MM.1S (cell line): ENCODE measurements around the gene ASPSCR1.

ENCODE experiments used
- DNase-seq: peaks from one replicate; pipeline ENCODE4 v3.0.0-alpha.2; 2015
- H2AFZ ChIP-seq: fragments of 300-600 bp; sonication (generic); 2 replicates; pipeline ENCODE4 v1.6.0; 2016; ENCODE audit warnings: antibody characterized with exemption, low read length
- H3F3A ChIP-seq: fragments of 300-600 bp; sonication (generic); 2 replicates; pipeline ENCODE4 v1.6.1; 2016; ENCODE audit warnings: mild to moderate bottlenecking, antibody characterized with exemption, low read length, moderate library complexity, mixed read lengths; ENCODE audit not compliant: insufficient read depth
- H3K27ac ChIP-seq: fragments of 300-600 bp; sonication (generic); 2 replicates; pipeline ENCODE4 v1.5.1; 2016; ENCODE audit warnings: mild to moderate bottlenecking, low read length
- H3K27me3 ChIP-seq: fragments of 300-600 bp; sonication (generic); replicated peaks from 2 replicates; pipeline ENCODE4 v1.6.0; 2016; ENCODE audit warnings: low read length; ENCODE audit not compliant: insufficient read depth
- H3K36me3 ChIP-seq: fragments of 300-600 bp; sonication (generic); replicated peaks from 2 replicates; pipeline ENCODE4 v1.6.1; 2016; ENCODE audit warnings: mild to moderate bottlenecking, low read length, mixed read lengths; ENCODE audit not compliant: insufficient read depth
- H3K4me1 ChIP-seq: fragments of 300-600 bp; sonication (generic); 2 replicates; pipeline ENCODE4 v1.6.1; 2016; ENCODE audit warnings: low read length, mixed read lengths
- H3K4me2 ChIP-seq: fragments of 300-600 bp; sonication (generic); 2 replicates; pipeline ENCODE4 v1.6.0; 2016; ENCODE audit warnings: low read depth, low read length
- H3K4me3 ChIP-seq: fragments of 300-600 bp; sonication (generic); 2 replicates; pipeline ENCODE4 v1.5.1; 2016; ENCODE audit warnings: low read length, mixed read lengths
- H3K79me2 ChIP-seq: fragments of 300-600 bp; sonication (generic); 2 replicates; pipeline ENCODE4 v1.6.1; 2016; ENCODE audit warnings: mixed run types, low read length, mixed read lengths
- H3K9ac ChIP-seq: fragments of 300-600 bp; sonication (generic); 2 replicates; pipeline ENCODE4 v1.6.1; 2016; ENCODE audit warnings: low read length, mixed read lengths
- H3K9me2 ChIP-seq: fragments of 300-600 bp; sonication (generic); replicated peaks from 2 replicates; pipeline ENCODE4 v1.6.1; 2016; ENCODE audit warnings: mild to moderate bottlenecking, low read length, mixed read lengths; ENCODE audit not compliant: insufficient read depth
- H3K9me3 ChIP-seq: fragments of 300-600 bp; sonication (generic); replicated peaks from 2 replicates; pipeline ENCODE4 v1.6.1; 2016; ENCODE audit warnings: mild to moderate bottlenecking, low read length, mixed read lengths; ENCODE audit not compliant: insufficient read depth
- H4K20me1 ChIP-seq: fragments of 300-600 bp; sonication (generic); 2 replicates; pipeline ENCODE4 v1.6.1; 2016; ENCODE audit warnings: mild to moderate bottlenecking, low read length, moderate library complexity, mixed read lengths; ENCODE audit not compliant: insufficient read depth
- CTCF ChIP-seq: fragments of 300-600 bp; sonication (generic); IDR thresholded peaks from 2 replicates; pipeline ENCODE4 v1.5.1; 2016; ENCODE audit warnings: antibody characterized with exemption, low read length, mixed read lengths
- EZH2 ChIP-seq: fragments of 300-600 bp; sonication (generic); optimal IDR thresholded peaks from 2 replicates; pipeline ENCODE3; 2017; ENCODE audit warnings: low read depth, mild to moderate bottlenecking, antibody characterized with exemption, low read length, mixed read lengths
- EZH2phosphoT487 ChIP-seq: fragments of 300-600 bp; sonication (generic); IDR thresholded peaks from 2 replicates; pipeline ENCODE4 v1.6.1; 2018; ENCODE audit warnings: antibody characterized with exemption, low read length

The ASPSCR1 gene

GRCh38 chr17:81968396-81968745, 9.1 kb upstream of the ASPSCR1 start:
- no peak overlapping the region for H3K4me3 ChIP-seq
- H3K27ac ChIP-seq, result no peak overlapping the region
- H4K20me1 ChIP-seq, result no peaks in the 10 kb centered on the region
- TF ChIP-seq CTCF (no peak), EZH2phosphoT487 (no peak), EZH2 (no peak)
- no peaks in the 10 kb centered on the region for H3F3A ChIP-seq
- H3K27me3 ChIP-seq, result peaks cover 38% of the 10 kb centered on the region
- no peaks in the 10 kb centered on the region for H3K9me2 ChIP-seq
- H3K9me3 ChIP-seq, result no peaks in the 10 kb centered on the region
- H3K9ac ChIP-seq, result no peak overlapping the region
- no peaks in the 10 kb centered on the region for H3K36me3 ChIP-seq
- peak overlapping the region; percentile 60; the same call in 1 of the 2 replicates for H3K4me2 ChIP-seq
- no peaks in the 10 kb centered on the region for H3K4me1 ChIP-seq
- no peaks in the 10 kb centered on the region for H3K79me2 ChIP-seq
- H2AFZ ChIP-seq, result no peak overlapping the region
- DNase-seq, result no peak

GRCh38 chr17:81968850-81969812, 8.3 kb upstream of the ASPSCR1 start:
- H3K9me3 ChIP-seq, result no peaks in the 10 kb centered on the region
- no peak overlapping the region for H3K4me2 ChIP-seq
- no peak for TF ChIP-seq CTCF
- TF ChIP-seq EZH2, result no peak
- no peak for TF ChIP-seq EZH2phosphoT487
- no peaks in the 10 kb centered on the region for H3K36me3 ChIP-seq
- no peak overlapping the region for H3K4me3 ChIP-seq
- H2AFZ ChIP-seq, result no peak overlapping the region
- H3K27me3 ChIP-seq, result peaks cover 30% of the 10 kb centered on the region
- no peak overlapping the region for H3K9ac ChIP-seq
- H3K27ac ChIP-seq, result no peak overlapping the region
- H3K9me2 ChIP-seq, result no peaks in the 10 kb centered on the region
- no peaks in the 10 kb centered on the region for H4K20me1 ChIP-seq
- no peak for DNase-seq
- no peaks in the 10 kb centered on the region for H3K79me2 ChIP-seq
- H3K4me1 ChIP-seq, result no peaks in the 10 kb centered on the region
- no peaks in the 10 kb centered on the region for H3F3A ChIP-seq

- Histone ChIP-seq H3K79me2 (no peaks in the 10 kb centered on the region; the same call in 1 of the 2 replicates), H3K27ac (no peak overlapping the region), H3K36me3 (no peaks in the 10 kb centered on the region), H3K27me3 (peaks cover 12% of the 10 kb centered on the region), H3K9ac (no peak overlapping the region), H4K20me1 (no peaks in the 10 kb centered on the region), H3K9me3 (no peaks in the 10 kb centered on the region), H2AFZ (no peak overlapping the region), H3K9me2 (no peaks in the 10 kb centered on the region), H3K4me3 (no peak overlapping the region), H3K4me1 (peaks cover 5% of the 10 kb centered on the region), H3F3A (no peaks in the 10 kb centered on the region), H3K4me2 (no peak overlapping the region)
- no peak for TF ChIP-seq EZH2
- DNase-seq, result no peak
Observed at GRCh38 chr17:81973432-81973831, 4.0 kb upstream of the ASPSCR1 start.
